Measurements from ENCODE around the gene ABCA9.

Gene ABCA9

GRCh38 chr17:69096541-69096940 lies 35.8 kb upstream of the ABCA9 start:
- no peak overlapping the region for H3K4me3 ChIP-seq (ENCODE audit: low read length)
- H3K79me2 ChIP-seq (ENCODE audit: low read length) = no peaks in the 10 kb centered on the region
- H3K4me1 ChIP-seq (ENCODE audit: low read length) = peaks cover 55% of the 10 kb centered on the region
- H3K9me3 ChIP-seq (ENCODE audit: insufficient read depth, low read length) = no peaks in the 10 kb centered on the region
- H3K27ac ChIP-seq (ENCODE audit: low read length) = no peak overlapping the region
- no peak overlapping the region for H3K4me2 ChIP-seq (ENCODE audit: low read length)
- H3K9ac ChIP-seq (ENCODE audit: low read length) = no peak overlapping the region
- H4K20me1 ChIP-seq (ENCODE audit: insufficient read depth, low read length) = no peaks in the 10 kb centered on the region
- no peaks in the 10 kb centered on the region for H3K27me3 ChIP-seq (ENCODE audit: low read depth, low read length)
- H2AFZ ChIP-seq (ENCODE audit: low read depth, low read length) = no peak overlapping the region
- TF ChIP-seq CTCF (IDR thresholded peaks at IDR 0.05; ENCODE audit: low read depth, low read length) (no peak), EZH2phosphoT487 (IDR thresholded peaks at IDR 0.05; ENCODE audit: low read depth) (no peak)
- peaks cover 29% of the 10 kb centered on the region for H3K36me3 ChIP-seq (replicated peaks; ENCODE audit: low read depth, low read length)

DNA sequence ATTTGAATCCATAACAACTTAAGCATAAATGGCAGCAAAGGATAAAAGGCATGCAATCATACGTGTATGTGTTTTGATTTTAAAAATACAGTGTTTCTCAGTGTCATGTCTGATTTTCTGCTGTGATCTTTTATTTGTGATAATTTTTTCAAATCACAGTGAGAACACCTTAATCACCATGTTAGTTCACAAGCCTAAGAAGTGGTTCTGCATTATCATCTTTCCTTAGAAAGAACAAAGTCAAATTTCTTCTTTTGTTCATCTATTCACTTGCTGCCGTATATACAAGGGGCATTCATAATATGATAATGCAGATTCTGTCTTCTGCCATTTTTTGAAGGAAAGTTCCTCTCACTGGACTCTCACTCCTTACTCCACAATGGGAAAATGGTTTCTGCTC lies 33.3 kb upstream of the ABCA9 start:
- Histone ChIP-seq H4K20me1 (ENCODE audit: insufficient read depth, low read length) (no peaks in the 10 kb centered on the region), H3K79me2 (ENCODE audit: low read length) (no peaks in the 10 kb centered on the region), H3K36me3 (replicated peaks; ENCODE audit: low read depth, low read length) (peaks cover 29% of the 10 kb centered on the region), H3K27me3 (ENCODE audit: low read depth, low read length) (no peaks in the 10 kb centered on the region), H3K4me3 (ENCODE audit: low read length) (no peak overlapping the region), H3K9ac (ENCODE audit: low read length) (0 out of 2 replicates have a peak overlapping the region, but pooled peaks have one; percentile 41), H3K27ac (ENCODE audit: low read length) (peak overlapping the region; percentile 75), H3K9me3 (ENCODE audit: insufficient read depth, low read length) (no peaks in the 10 kb centered on the region), H2AFZ (ENCODE audit: low read depth, low read length) (no peak overlapping the region), H3K4me1 (ENCODE audit: low read length) (peaks cover 44% of the 10 kb centered on the region), H3K4me2 (ENCODE audit: low read length) (no peak overlapping the region)
- no peak for TF ChIP-seq CTCF (IDR thresholded peaks at IDR 0.05; ENCODE audit: low read depth, low read length)
- no peak for TF ChIP-seq EZH2phosphoT487 (IDR thresholded peaks at IDR 0.05; ENCODE audit: low read depth)

GRCh38 chr17:69093279-69093789 lies 32.6 kb upstream of the ABCA9 start:
- Histone ChIP-seq H3K36me3 (replicated peaks; ENCODE audit: low read depth, low read length) (peaks cover 29% of the 10 kb centered on the region), H3K4me2 (ENCODE audit: low read length) (peak overlapping the region; percentile 57), H3K79me2 (ENCODE audit: low read length) (no peaks in the 10 kb centered on the region), H2AFZ (ENCODE audit: low read depth, low read length) (peak overlapping the region; percentile 74; the same call in 1 of the 2 replicates), H3K27me3 (ENCODE audit: low read depth, low read length) (no peaks in the 10 kb centered on the region), H3K4me1 (ENCODE audit: low read length) (peaks cover 37% of the 10 kb centered on the region), H3K4me3 (ENCODE audit: low read length) (peak overlapping the region; percentile 38), H3K9ac (ENCODE audit: low read length) (peak overlapping the region; percentile 41), H4K20me1 (ENCODE audit: insufficient read depth, low read length) (no peaks in the 10 kb centered on the region), H3K9me3 (ENCODE audit: insufficient read depth, low read length) (no peaks in the 10 kb centered on the region), H3K27ac (ENCODE audit: low read length) (peak overlapping the region; percentile 75)
- TF ChIP-seq CTCF (IDR thresholded peaks at IDR 0.05; ENCODE audit: low read depth, low read length) (no peak), EZH2phosphoT487 (IDR thresholded peaks at IDR 0.05; ENCODE audit: low read depth) (no peak)

- no peaks in the 10 kb centered on the region for H3K9me3 ChIP-seq (ENCODE audit: insufficient read depth, low read length)
Measured at GRCh38 chr17:69090365-69090764, 29.6 kb upstream of the ABCA9 start.

More at GRCh38 chr17:69090365-69090764, 29.6 kb upstream of the ABCA9 start:
- Histone ChIP-seq H2AFZ (ENCODE audit: low read depth, low read length) (no peak overlapping the region), H3K27ac (ENCODE audit: low read length) (no peak overlapping the region), H3K4me3 (ENCODE audit: low read length) (no peak overlapping the region), H4K20me1 (ENCODE audit: insufficient read depth, low read length) (no peaks in the 10 kb centered on the region), H3K79me2 (ENCODE audit: low read length) (no peaks in the 10 kb centered on the region), H3K9ac (ENCODE audit: low read length) (no peak overlapping the region), H3K27me3 (ENCODE audit: low read depth, low read length) (no peaks in the 10 kb centered on the region), H3K4me2 (ENCODE audit: low read length) (no peak overlapping the region), H3K4me1 (ENCODE audit: low read length) (peaks cover 22% of the 10 kb centered on the region), H3K36me3 (replicated peaks; ENCODE audit: low read depth, low read length) (peaks cover 23% of the 10 kb centered on the region)
- TF ChIP-seq EZH2phosphoT487 (IDR thresholded peaks at IDR 0.05; ENCODE audit: low read depth) = no peak
- TF ChIP-seq CTCF (IDR thresholded peaks at IDR 0.05; ENCODE audit: low read depth, low read length) = no peak

Measured in OCI-LY3 (cell line).